ENCODE data around the gene MICAL2.

Gene MICAL2, protein sequence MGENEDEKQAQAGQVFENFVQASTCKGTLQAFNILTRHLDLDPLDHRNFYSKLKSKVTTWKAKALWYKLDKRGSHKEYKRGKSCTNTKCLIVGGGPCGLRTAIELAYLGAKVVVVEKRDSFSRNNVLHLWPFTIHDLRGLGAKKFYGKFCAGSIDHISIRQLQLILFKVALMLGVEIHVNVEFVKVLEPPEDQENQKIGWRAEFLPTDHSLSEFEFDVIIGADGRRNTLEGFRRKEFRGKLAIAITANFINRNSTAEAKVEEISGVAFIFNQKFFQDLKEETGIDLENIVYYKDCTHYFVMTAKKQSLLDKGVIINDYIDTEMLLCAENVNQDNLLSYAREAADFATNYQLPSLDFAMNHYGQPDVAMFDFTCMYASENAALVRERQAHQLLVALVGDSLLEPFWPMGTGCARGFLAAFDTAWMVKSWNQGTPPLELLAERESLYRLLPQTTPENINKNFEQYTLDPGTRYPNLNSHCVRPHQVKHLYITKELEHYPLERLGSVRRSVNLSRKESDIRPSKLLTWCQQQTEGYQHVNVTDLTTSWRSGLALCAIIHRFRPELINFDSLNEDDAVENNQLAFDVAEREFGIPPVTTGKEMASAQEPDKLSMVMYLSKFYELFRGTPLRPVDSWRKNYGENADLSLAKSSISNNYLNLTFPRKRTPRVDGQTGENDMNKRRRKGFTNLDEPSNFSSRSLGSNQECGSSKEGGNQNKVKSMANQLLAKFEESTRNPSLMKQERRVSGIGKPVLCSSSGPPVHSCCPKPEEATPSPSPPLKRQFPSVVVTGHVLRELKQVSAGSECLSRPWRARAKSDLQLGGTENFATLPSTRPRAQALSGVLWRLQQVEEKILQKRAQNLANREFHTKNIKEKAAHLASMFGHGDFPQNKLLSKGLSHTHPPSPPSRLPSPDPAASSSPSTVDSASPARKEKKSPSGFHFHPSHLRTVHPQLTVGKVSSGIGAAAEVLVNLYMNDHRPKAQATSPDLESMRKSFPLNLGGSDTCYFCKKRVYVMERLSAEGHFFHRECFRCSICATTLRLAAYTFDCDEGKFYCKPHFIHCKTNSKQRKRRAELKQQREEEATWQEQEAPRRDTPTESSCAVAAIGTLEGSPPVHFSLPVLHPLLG

DNA sequence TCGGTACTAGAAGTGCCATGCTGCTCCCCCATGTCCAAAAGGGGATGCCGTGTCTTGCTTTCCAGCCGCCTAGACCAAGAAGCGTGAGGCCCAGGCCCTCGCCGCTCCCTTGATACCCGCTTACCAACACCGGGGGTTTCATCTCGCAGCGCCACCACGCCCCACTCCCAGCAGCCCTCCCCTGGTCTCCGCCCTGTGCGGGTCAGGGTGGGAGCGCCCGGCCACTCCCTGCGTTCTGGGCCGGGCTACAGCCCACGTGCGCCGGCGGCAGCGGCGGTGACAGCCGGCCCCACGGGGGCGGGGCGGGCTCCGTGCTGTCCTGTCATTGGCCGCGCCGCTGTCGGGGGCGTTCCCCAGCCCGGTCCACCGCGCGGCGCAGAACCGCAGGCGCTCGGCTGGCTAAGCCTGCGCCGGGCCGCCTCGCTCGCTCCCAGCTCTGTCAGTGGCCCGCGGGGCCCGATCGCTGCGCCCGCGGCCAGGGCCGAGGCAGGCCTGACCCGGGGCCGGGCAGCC lies at the start of gene MICAL2:
TSS of gene MICAL2 (plus strand) at position 390 of the 513 bp plus-strand sequence. CDS start 51,566 bp downstream, outside the sequence.
- peak; percentile 87 to 91 for DNase-seq

- DNase-seq: no peak
Observed at GRCh38 chr11:12061851-12062560, 48.4 kb upstream of the MICAL2 start.

GRCh38 chr11:12063251-12063650 lies 47.1 kb upstream of the MICAL2 start:
- DNase-seq: no peak

DNA sequence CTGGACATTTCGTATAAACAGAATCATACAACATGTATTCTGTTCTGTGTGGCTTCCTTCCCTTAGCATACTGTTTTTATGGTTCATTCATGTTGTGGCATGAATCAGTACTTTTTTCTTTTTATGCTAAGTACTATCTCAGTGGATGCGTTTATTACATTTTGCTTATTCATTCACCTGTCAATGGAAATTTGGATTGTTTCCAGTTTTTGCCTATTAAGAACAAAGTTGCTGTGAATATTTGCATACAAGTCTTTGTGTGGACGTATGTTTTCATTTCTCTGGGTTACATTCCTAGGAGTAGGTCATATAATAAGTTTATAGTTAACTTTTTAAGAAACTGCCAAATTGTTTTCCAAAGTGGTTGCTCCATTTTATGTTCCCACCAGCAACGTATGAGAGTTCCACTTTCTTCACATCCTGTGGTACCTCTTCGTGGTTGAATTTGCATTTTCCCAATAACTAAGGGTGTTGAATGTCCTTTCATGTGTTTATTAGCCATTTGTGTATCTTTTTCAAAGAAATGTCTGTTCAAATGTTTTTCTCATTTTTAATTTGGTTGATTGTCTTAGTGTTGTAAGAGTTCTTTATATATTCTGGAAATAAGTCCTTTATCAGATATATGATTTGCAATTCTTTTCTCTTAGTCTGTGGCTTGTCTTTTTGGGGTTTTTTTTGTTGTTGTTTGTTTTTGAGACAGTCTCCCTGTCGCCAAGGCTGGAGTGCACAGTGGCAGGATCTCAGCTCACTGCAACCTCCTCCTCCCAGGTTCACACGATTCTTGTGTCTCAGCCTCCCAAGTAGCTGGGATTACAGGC lies 46.0 kb upstream of the MICAL2 start:
- DNase-seq: no peak

DNA sequence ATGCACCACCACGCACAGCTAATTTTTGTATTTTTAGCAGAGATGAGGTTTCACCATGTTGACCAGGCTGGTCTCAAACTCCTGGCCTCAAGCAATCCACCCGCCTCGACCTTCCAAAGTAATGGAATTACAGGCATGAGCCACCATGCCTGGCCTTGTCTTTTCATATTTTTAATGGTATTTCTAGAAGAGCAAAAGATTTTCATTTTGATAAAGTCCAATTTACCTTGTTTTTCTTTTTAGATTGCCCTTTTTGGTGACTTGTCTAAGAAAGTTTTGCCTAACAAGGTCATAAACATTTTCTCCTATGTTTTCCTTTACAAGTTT lies 45.5 kb upstream of the MICAL2 start:
- DNase-seq: no peak

- DNase-seq: no peak
Observed at GRCh38 chr11:12066056-12066798, 44.2 kb upstream of the MICAL2 start.

DNA sequence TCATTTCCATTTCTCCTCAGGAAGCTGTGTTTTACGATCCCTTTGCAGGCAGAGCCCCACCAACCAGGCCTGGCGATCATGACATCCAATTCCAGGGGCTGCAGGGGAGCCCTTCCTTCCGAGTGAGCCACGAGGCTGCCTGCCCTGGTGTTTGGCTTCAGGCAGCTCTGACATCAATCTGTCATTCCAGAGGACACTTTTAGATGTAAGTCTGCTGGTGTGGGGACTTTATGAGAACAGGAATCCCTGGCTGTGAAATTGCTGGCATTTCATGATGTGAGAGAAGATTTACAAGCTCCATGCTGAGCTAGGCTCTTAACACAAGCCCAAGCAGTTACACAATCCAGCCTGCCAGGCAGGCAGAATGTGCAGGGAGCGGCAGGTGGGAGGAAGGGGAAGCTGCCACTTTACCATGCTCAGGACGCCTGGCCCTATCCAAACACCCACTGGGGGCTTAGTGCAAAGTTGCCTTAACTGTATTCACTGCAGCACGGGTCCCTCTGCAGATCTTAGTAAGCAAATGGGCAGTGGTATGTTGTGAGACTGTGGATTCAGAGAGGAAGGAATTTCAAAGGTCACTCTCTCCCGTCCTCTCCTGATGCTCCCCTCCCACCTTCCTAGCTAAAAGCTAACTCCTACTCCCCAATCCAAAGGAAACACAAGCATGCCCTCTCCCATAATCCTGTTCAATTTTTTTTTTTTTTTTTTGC lies 43.4 kb upstream of the MICAL2 start:
- DNase-seq: peak; percentile 67 to 82

GRCh38 chr11:12067796-12068357 lies 42.5 kb upstream of the MICAL2 start:
- DNase-seq: no peak

GRCh38 chr11:12069066-12069676 lies 41.2 kb upstream of the MICAL2 start:
- peak in 1 of 2 experiments; percentile 16 for DNase-seq

GRCh38 chr11:12070446-12071267 lies 39.7 kb upstream of the MICAL2 start:
- no peak for DNase-seq

DNA sequence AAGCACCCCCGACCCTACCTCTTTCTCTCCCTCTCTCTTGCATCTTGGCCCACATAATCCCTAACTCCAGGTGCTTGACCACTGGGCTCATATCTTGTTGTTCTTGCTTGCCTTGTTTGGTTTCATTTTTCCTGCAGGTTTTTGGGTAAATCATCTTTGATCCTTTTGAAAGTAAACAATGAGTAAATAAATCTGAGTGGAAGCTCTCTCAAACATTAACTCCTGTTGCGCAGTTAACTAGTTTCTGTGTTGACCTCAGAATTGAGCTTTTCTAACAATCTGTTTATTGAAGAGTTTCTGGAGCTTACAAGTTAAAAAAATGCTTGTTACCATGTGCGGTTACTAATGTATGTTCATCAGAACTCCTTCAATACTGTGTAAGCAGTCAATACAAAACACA lies 38.8 kb upstream of the MICAL2 start:
- DNase-seq: no peak

- no peak for DNase-seq
Observed at GRCh38 chr11:12073436-12073835, 37.0 kb upstream of the MICAL2 start.

- no peak for DNase-seq
Observed at GRCh38 chr11:12073886-12074285, 36.5 kb upstream of the MICAL2 start.

DNA sequence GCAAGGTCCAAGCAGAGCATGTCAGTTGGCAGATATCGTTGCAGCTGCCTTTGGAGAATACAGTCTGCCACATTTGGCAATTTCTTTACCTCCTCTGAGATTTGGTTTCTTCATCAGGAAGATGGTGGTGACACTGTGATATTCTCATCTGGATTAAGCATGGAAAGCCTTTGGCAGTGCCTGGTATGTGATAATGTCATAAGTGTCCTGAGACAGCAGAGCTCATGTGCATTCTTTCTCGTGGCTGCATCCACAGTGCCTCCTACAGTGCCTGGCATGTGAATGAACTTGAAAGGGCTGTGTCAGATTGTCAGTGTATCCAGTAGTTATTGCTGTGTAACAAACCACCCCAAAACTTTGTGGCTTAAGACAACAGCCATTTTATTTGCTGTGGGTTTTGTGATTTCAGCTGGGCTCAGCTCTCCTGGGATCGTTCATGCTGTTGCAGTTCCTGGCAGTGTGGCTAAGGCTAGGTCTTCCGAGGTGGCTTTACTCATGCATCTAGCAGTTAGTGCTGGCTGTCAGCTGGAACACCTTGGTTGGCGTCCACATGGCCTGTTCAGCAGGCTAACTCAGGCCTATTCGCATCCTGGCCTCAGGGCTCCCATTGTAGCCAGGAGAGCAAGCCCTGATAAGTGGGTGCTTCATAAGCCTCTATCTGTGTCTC lies 35.7 kb upstream of the MICAL2 start:
- no peak for DNase-seq

- no peak for DNase-seq
Observed at GRCh38 chr11:12075291-12075690, 35.1 kb upstream of the MICAL2 start.

DNA sequence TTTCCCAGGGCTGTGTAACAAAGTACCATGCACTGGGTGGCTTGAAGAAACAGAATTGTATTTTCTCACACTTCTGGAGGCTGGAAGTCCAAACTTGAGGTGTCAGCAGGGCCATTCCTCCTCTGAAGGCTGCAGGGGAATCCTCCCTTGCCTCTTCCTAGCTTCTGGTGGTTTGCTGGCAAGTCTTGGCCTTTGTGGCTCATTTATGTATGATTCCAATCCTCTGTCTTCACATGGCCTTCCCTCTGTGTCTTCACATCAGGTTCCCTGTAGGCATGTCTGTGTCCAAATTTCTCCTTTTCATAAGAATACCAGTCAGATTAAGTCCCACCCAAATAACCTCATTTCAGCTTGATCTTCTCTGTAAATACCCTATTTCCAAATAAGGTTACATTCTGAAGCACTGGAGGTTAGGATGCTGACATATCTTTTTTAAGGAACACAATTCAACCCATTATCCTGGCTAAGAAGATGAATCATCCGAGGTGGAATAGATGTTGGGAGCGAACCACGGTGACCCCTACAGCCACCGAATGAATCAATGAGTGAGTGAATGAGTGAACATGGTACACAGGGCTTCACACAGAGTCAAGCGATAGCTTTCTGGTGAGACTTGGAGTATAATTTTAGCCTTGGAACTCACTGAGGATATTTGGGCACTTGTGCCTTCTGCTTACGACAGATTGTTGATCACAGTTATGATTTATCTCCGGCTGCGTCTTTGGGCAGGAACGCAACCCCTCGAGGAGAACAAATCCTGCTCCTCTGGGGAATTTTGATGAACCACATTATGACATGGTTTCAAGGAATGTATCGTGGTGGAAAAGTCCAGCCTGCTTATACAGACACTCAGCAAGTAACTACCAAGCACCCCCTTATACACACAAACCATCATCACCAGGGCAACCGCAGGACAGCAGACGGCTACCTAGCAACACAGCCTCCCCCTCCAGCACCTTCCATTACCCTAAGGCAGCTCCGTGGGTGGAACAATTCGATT lies 34.3 kb upstream of the MICAL2 start:
- no peak for DNase-seq

All from NCI-H2081 (cell line).